ENCODE results near the gene ADCY9.
"Not testable (repeated sequence)": the region's sequence is repeated elsewhere in the genome, so short reads cannot be mapped to it uniquely, and the experiment has no call there.

Gene ADCY9

GRCh38 chr16:4116325-4117249, at the start of gene ADCY9:
ADCY9 (minus strand) TSS chr16:4116442; CDS start chr16:4115442, 1,000 bp downstream.
- peak; percentile 58 for DNase-seq (ENCODE audit: low read depth)

DNA sequence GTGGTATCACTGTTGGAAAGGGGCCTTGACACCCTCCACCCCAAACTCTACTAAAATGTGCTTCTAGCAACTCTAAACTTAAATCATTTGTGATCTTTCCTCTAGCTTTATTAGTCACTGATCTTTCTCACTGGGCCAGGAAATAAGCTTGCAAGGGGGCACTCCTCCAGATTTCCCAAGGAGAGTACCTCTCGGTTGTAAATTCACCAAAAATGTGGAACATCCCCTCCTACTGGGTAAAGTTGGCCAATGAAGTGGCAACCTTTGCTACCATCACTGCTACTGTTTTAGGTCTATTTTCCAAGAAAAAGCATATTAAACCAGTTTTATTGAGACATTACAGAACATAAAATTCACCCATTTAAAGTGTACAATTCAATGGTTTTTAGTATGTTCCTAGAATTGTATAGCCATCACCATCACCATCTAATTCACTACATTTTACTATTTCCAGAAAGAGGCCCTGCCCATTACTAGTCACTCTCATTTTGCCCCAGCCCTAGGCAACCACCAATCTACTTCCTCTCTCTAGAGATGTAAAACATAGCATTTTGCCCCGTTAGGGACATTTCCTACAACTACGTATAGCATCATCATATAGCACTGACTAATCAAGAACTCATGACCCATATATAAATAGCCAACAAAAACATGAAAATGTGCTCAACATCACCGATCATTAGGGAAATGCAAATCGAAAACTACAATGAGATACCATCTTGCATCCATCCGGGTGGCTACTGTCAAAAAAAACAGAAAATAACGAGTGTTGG, 44.6 kb upstream of the ADCY9 start:
- peak; percentile 21 for DNase-seq (ENCODE audit: low read depth)

DNA sequence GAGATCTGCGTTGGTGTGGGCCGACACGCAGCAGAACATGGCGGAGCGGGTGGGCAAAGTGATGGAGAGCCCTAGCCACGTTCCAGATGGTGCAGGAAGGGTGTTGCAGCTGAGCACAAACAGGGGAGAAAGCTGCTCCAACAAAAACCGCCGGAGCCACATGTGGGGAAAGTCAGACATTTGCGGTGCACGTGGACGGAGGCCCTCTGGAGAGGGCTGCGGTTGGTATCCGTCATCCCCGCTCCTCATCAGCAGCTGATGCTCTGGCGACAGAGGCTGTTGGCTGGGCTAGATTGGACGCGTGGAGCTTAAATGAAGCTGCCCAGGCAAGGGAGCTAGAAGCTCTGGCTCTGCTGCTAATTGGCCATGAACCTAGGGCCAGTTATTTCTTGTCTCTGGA, 43.5 kb upstream of the ADCY9 start:
- no peak for DNase-seq (ENCODE audit: low read depth)

DNA sequence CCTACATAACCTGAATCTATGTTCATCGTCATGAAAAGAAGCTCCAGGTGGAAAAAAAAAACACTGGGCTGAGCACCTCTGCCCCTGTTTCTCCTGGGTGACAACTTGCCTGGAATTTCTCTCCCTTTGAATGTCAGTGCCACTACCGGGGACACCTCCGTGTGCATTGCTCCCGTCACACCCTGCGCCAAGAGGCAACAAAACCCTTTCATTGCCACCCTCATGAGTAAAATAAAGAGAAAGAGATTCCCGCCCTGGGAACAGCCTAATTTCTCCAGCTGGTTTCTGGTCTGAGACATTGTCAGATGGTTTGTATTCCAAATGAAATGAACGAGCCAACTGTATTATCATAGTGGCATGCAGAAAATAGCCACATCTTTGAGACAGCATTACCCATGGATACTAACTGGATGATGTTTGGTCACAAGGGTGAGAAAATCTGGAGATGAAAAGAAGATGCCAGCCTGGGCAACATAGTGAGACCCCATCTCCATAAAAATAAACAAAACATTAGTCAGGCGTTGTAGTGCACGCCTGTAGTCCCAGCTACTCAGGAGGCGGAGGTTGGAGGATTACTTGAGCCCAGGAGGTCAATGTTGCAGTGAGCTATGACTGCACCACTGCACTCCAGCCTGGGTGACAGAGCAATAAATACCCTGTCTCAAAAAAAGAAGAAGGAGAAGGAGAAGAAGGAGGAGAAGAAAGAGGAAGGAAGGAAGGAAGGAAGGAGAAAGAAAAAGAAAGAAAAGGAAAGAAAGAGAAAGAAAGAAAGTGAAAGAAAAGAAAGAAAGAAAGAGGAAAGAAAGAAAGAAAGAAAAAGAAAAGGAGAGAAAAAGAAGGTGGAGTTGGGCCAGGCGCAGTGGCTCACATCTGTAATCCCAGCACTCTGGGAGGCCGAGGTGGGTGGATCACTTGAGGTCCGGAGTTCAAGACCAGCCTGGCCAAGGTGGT, 42.2 kb upstream of the ADCY9 start:
- no peak for DNase-seq (ENCODE audit: low read depth)

DNA sequence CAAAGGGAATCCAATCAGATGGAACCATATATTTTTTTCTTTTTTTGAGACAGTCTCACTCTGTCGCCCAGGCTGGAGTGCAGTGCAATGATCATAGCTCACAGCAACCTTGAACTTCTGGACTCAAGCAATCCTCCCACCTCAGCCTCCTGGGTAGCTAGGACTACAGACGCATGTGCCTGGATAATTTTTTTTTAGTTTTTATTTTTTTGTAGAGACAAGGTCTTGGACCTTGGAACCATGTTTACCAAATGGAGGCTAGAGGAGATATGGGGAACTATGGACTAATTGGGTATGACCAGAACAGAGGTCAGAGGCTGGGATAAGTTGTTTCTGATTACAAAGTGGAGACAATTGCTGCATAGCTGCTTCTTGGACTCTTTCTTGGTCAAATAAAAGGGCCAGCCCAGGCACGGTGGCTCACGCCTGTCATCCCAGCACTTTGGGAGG, 41.2 kb upstream of the ADCY9 start:
- DNase-seq (ENCODE audit: low read depth) = no peak

GRCh38 chr16:4156503-4156902, 40.3 kb upstream of the ADCY9 start:
- not testable (repeated sequence) for DNase-seq (ENCODE audit: low read depth)

DNA sequence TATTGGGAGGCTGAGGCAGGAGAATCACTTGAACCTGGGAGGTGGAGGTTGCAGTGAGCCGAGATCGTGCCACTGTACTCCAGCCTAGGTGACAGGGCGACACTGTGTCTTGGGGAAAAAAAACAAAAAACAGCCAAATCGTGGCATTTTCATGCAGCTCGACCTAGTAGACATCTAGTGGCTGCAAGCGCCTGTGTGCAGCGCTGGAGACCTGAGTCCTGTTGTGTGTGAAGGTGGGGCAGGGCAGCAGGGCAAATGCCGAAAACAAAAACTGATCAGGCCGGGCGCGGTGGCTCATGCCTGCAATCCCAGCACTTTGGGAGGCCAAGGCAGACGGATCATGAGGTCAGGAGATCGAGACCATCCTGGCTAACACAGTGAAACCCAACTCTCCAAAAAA, 37.1 kb upstream of the ADCY9 start:
- not testable (repeated sequence) for DNase-seq (ENCODE audit: low read depth)

DNA sequence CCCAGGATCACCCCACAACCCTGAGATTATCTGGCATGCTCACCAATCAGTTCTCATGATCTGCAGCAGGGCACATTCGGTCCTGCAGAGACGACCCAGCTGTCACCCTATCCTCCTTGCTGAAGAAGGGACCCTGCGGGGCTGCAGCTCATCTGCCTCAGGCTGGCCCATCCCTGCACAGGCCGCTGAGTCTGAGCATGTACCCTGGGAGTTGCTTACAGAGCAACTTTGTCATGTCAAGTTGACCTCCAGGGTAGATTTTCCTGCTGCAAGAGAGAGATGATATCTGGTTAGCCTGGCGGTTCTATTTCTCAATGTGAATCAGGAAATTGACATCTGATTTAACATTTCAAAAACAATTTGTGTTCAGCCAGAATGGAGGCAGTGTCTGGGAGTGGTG, 36.0 kb upstream of the ADCY9 start:
- no peak for DNase-seq (ENCODE audit: low read depth)

- DNase-seq (ENCODE audit: low read depth) = no peak
Observed at GRCh38 chr16:4147236-4147635, 31.0 kb upstream of the ADCY9 start.

- DNase-seq (ENCODE audit: low read depth) = no peak
Observed at GRCh38 chr16:4142268-4142667, 26.0 kb upstream of the ADCY9 start.

DNA sequence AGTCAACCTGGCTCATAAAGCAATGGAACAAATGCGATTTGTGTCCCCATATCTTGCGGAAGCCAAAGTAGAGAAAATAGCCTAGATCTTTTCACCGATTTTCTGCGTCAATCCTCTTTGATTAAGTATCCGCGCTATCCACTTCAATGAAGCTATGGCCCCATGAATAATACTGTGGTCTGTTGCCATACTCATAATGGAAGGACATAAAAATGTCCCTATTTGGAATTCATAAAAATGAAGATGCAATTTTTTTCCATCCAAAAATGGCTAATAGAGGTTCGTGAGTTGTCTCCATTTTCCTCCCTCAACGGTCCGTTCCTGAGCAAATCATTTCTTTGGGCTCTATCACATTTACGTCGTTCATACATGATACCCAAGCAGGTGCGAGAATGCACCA, 25.4 kb upstream of the ADCY9 start:
- DNase-seq (ENCODE audit: low read depth) = no peak

- DNase-seq (ENCODE audit: low read depth) = peak; percentile 66
Observed at GRCh38 chr16:4140652-4141051, 24.4 kb upstream of the ADCY9 start.

DNA sequence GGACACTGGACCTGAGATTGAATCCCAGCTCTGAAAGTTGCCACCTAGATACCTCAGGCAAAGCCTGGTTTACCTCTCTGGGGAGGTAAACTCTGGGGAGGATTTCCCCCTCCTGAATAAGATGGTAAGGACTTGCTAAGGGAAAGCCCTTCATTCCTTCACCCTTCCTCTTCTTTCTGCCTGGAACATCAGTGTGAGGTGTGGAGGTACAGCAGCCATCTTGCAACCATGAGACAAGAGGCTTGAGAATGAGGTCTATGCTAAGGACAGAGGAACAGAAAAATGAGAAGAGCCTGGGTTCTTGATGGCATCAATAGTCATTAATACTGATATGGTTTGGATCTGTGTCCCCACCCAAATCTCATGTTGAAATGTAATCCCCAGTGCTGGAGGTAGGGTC, 23.7 kb upstream of the ADCY9 start:
- DNase-seq (ENCODE audit: low read depth) = no peak

DNA sequence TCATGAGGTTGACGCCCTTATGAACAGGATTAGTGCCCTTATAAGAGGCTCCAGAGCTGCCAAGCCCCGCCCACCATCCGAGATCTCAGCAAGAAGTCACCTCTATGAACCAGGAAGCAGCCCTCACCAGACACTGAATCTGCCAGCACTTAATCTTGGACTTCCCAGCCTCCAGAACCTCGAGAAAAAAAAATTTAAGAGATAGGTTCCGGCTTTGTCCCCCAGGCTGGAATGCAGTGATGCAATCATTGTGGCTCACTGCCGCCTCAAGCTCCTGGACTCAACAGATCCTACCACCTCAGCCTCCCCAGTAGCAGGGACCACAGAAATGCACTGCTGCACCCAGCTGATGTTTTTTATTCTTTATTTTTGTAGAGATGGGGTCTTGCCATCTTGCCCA, 22.5 kb upstream of the ADCY9 start:
- DNase-seq (ENCODE audit: low read depth) = peak; percentile 53

DNA sequence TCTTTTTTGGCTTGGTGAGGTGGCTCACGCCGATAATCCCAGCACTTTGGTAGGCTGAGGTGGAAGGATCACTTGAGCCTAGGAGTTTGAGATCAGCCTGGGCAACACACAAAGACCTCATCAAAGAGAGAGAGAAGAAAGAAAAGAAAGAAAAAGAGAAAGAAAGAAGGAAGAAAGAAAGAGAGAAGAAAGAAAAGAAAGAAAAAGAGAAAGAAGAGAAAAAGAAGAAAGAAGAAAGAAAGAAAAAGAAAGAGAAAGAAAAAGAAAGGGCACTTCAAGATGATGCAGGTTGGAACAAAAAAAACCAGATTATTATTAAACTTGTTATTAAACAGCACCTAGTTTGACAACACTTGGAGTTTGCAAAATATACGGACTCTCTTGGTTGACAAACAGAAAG, 21.2 kb upstream of the ADCY9 start:
- no peak for DNase-seq (ENCODE audit: low read depth)

- no peak for DNase-seq (ENCODE audit: low read depth)
Observed at GRCh38 chr16:4136229-4136813, 20.1 kb upstream of the ADCY9 start.

GRCh38 chr16:4135537-4135936, 19.3 kb upstream of the ADCY9 start:
- no peak for DNase-seq (ENCODE audit: low read depth)

- no peak for DNase-seq (ENCODE audit: low read depth)
Observed at GRCh38 chr16:4133897-4134372, 17.7 kb upstream of the ADCY9 start.

- DNase-seq (ENCODE audit: low read depth) = no peak
Observed at GRCh38 chr16:4131621-4132020, 15.4 kb upstream of the ADCY9 start.

GRCh38 chr16:4124535-4125294, 8.5 kb upstream of the ADCY9 start:
- no peak for DNase-seq (ENCODE audit: low read depth)
